Mesenchymal stem cell (in vitro differentiated cells and primary cell): Measurements from ENCODE around the gene PPP1R3G.

Experiments
- DNase-seq: peaks from one replicate; pipeline ENCODE4 v3.0.0-alpha.2; 2013
- H2AFZ ChIP-seq: one replicate; pipeline ENCODE4 v1.6.1; 2013; ENCODE audit warnings: low read depth, mild to moderate bottlenecking, control low read depth, inconsistent platforms, low read length, moderate library complexity
- H2AK5ac ChIP-seq: 2 replicates; pipeline ENCODE4 v1.6.1; 2013; ENCODE audit warnings: low read length, moderate library complexity, mild to moderate bottlenecking, inconsistent platforms; ENCODE audit not compliant: severe bottlenecking
- H2BK120ac ChIP-seq: one replicate; pipeline ENCODE4 v1.6.1; 2013; ENCODE audit warnings: low read depth, mild to moderate bottlenecking, inconsistent platforms, low read length, moderate library complexity
- H2BK12ac ChIP-seq, 2 experiments: one replicate each; pipeline ENCODE4 v1.6.1; 2013; ENCODE audit warnings: inconsistent platforms in 2 of 2, low read length in 2 of 2, mild to moderate bottlenecking in 2 of 2, moderate library complexity in 2 of 2, control low read depth in 1 of 2
- H2BK15ac ChIP-seq: one replicate; pipeline ENCODE4 v1.6.1; 2013; ENCODE audit warnings: mild to moderate bottlenecking, low read depth, inconsistent platforms; ENCODE audit not compliant: poor library complexity, severe bottlenecking
- H2BK5ac ChIP-seq: 2 replicates; pipeline ENCODE4 v1.6.1; 2013; ENCODE audit warnings: low read depth, mild to moderate bottlenecking, low read length, control low read depth, inconsistent platforms; ENCODE audit not compliant: poor library complexity, severe bottlenecking
- H3K14ac ChIP-seq, 2 experiments: one replicate each; pipeline ENCODE4 v1.6.1; 2013; ENCODE audit warnings: inconsistent platforms in 2 of 2, low read length in 2 of 2, control low read depth in 1 of 2, mild to moderate bottlenecking in 1 of 2, moderate library complexity in 1 of 2
- H3K18ac ChIP-seq, 2 experiments: one replicate each; pipeline ENCODE4 v1.6.1; 2013; ENCODE audit warnings: inconsistent platforms in 2 of 2, low read length in 2 of 2, control low read depth in 1 of 2, low read depth in 1 of 2, mild to moderate bottlenecking in 1 of 2
- H3K23ac ChIP-seq, 2 experiments: one replicate each; pipeline ENCODE4 v1.6.1; 2013; ENCODE audit warnings: inconsistent platforms in 2 of 2, low read length in 2 of 2, mild to moderate bottlenecking in 2 of 2, moderate library complexity in 2 of 2, control low read depth in 1 of 2
- H3K27ac ChIP-seq: 2 replicates; pipeline ENCODE4 v1.5.1; 2013; ENCODE audit warnings: mild to moderate bottlenecking, moderate library complexity, low read length, control low read depth, inconsistent platforms; ENCODE audit not compliant: poor library complexity, severe bottlenecking
- H3K27me3 ChIP-seq, 2 experiments: 2 replicates each; pipeline versions ENCODE4 v1.6.1 to v1.7.0; 2013; ENCODE audit warnings: low read length in 2 of 2, mild to moderate bottlenecking in 2 of 2, moderate library complexity in 2 of 2, control low read depth in 1 of 2, inconsistent platforms in 1 of 2; ENCODE audit not compliant: control insufficient read depth in 1 of 2, insufficient read depth in 1 of 2
- H3K36me3 ChIP-seq, 2 experiments: 2 replicates each; pipeline versions ENCODE4 v1.6.1 to v1.7.0; 2013; ENCODE audit warnings: low read length in 2 of 2, control low read depth in 1 of 2, inconsistent platforms in 1 of 2, low read depth in 1 of 2, mild to moderate bottlenecking in 1 of 2; ENCODE audit not compliant: insufficient read depth in 2 of 2, control insufficient read depth in 1 of 2
- H3K4ac ChIP-seq, 2 experiments: one replicate each; pipeline ENCODE4 v1.6.1; 2013; ENCODE audit warnings: inconsistent platforms in 2 of 2, low read length in 2 of 2, mild to moderate bottlenecking in 2 of 2, moderate library complexity in 2 of 2, control low read depth in 1 of 2, low read depth in 1 of 2
- H3K4me1 ChIP-seq: 2 replicates; pipeline ENCODE4 v1.6.1; 2013; ENCODE audit warnings: low read depth, low read length, control low read depth; ENCODE audit not compliant: control insufficient read depth, insufficient read depth
- H3K4me2 ChIP-seq: 2 replicates; pipeline ENCODE4 v1.6.1; 2013; ENCODE audit warnings: low read length, mild to moderate bottlenecking, inconsistent platforms; ENCODE audit not compliant: poor library complexity, severe bottlenecking
- H3K4me3 ChIP-seq, 2 experiments: 2 replicates each; pipeline versions ENCODE4 v1.5.1 to v1.7.0; 2013; ENCODE audit warnings: low read length in 2 of 2, mild to moderate bottlenecking in 2 of 2, control low read depth in 1 of 2, low read depth in 1 of 2; ENCODE audit not compliant: insufficient read depth in 1 of 2
- H3K79me1 ChIP-seq: replicated peaks from 2 replicates; pipeline ENCODE4 v1.6.1; 2013; ENCODE audit warnings: mild to moderate bottlenecking, control low read depth, low read length, inconsistent platforms; ENCODE audit not compliant: poor library complexity, severe bottlenecking
- H3K9ac ChIP-seq: 2 replicates; pipeline ENCODE4 v1.7.0; 2013; ENCODE audit warnings: mild to moderate bottlenecking, low read length, moderate library complexity
- H3K9me3 ChIP-seq: 2 replicates; pipeline ENCODE4 v1.7.0; 2013; ENCODE audit warnings: mild to moderate bottlenecking, low read length; ENCODE audit not compliant: control insufficient read depth
- H4K8ac ChIP-seq: one replicate; pipeline ENCODE4 v1.6.1; 2013; ENCODE audit warnings: inconsistent platforms, mild to moderate bottlenecking, low read length, moderate library complexity
- H4K91ac ChIP-seq: one replicate; pipeline ENCODE4 v1.6.1; 2013; ENCODE audit warnings: mild to moderate bottlenecking, low read length, inconsistent platforms
- WGBS: methylation state at CpG from one replicate; pipeline ENCODE4 v1.1.7; 2013; ENCODE audit warnings: mixed read lengths; 5-methylcytosine and 5-hydroxymethylcytosine counted together

PPP1R3G gene

DNA sequence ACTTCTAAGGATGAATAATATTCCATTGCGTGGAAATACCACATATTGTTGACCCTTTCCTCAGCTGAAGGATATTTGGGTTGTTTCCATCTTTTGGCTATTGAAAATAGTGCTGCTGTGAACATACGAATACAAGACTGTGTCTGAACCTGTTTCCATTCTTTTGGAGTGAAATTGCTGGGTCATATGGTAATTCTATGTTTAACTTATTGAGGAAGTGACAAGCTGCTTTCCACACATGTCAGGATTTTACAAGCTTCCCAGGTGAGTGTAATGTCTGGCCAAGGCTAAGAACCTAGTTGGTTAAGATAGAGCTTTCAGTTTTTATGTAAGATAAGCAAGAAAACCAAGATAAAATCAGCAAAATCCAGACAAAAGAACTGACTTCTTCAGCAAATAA, 48.8 kb downstream of the PPP1R3G start:
- no peak overlapping the region for H3K4ac ChIP-seq
- H3K9me3 ChIP-seq = no peaks in the 10 kb centered on the region
- no peak overlapping the region for H4K91ac ChIP-seq
- H3K79me1 ChIP-seq = peaks cover 4% of the 10 kb centered on the region
- H4K8ac ChIP-seq = no peak overlapping the region
- H3K27ac ChIP-seq = no peak overlapping the region
- no peak for DNase-seq
- WGBS = 96% methylated on average over 2 of the region's 2 CpGs
- H3K18ac ChIP-seq = no peak overlapping the region
- H3K4me1 ChIP-seq = peaks cover 4% of the 10 kb centered on the region
- H2BK5ac ChIP-seq = no peak overlapping the region
- no peak overlapping the region for H2BK120ac ChIP-seq
- H3K4me2 ChIP-seq = no peak overlapping the region
- peak overlapping the region in 1 of 2 experiments; percentile 30 for H2BK12ac ChIP-seq
- H3K4me3 ChIP-seq = no peak overlapping the region
- no peak overlapping the region for H2AFZ ChIP-seq
- H2AK5ac ChIP-seq = no peak overlapping the region
- H3K14ac ChIP-seq = no peak overlapping the region
- H2BK15ac ChIP-seq = no peak overlapping the region
- H3K23ac ChIP-seq = no peak overlapping the region
- H3K27me3 ChIP-seq = no peaks in the 10 kb centered on the region
- H3K36me3 ChIP-seq = peaks cover 0 to 1% of the 10 kb centered on the region in 2 experiments
- no peak overlapping the region for H3K9ac ChIP-seq

GRCh38 chr6:5135788-5136376, 50.7 kb downstream of the PPP1R3G start:
- Histone ChIP-seq H3K4me1 (peaks cover 9% of the 10 kb centered on the region), H3K14ac (no peak overlapping the region), H3K23ac (no peak overlapping the region), H2BK12ac (no peak overlapping the region), H3K18ac (no peak overlapping the region), H2AK5ac (no peak overlapping the region), H2BK15ac (no peak overlapping the region), H2BK5ac (no peak overlapping the region), H3K4ac (no peak overlapping the region), H3K4me3 (no peak overlapping the region), H3K27me3 (no peaks in the 10 kb centered on the region), H3K27ac (no peak overlapping the region), H2BK120ac (no peak overlapping the region), H4K91ac (no peak overlapping the region), H3K9me3 (no peaks in the 10 kb centered on the region), H3K4me2 (no peak overlapping the region), H2AFZ (no peak overlapping the region), H3K9ac (no peak overlapping the region), H3K79me1 (peaks cover 3% of the 10 kb centered on the region), H3K36me3 (no peaks in the 10 kb centered on the region), H4K8ac (no peak overlapping the region)
- DNase-seq = peak; percentile 40
- 65% methylated on average over 9 of the region's 9 CpGs for WGBS

GRCh38 chr6:5136851-5137250, 51.7 kb downstream of the PPP1R3G start:
- Histone ChIP-seq H3K14ac (no peak overlapping the region), H3K27ac (no peak overlapping the region), H3K4me3 (no peak overlapping the region), H3K36me3 (no peaks in the 10 kb centered on the region), H3K9ac (no peak overlapping the region), H4K8ac (no peak overlapping the region), H2AFZ (no peak overlapping the region), H3K4me1 (peaks cover 9% of the 10 kb centered on the region), H3K23ac (no peak overlapping the region), H2AK5ac (no peak overlapping the region), H3K27me3 (no peaks in the 10 kb centered on the region), H3K18ac (no peak overlapping the region), H3K9me3 (no peaks in the 10 kb centered on the region), H2BK12ac (no peak overlapping the region), H4K91ac (no peak overlapping the region), H2BK5ac (no peak overlapping the region), H2BK15ac (no peak overlapping the region), H3K4ac (no peak overlapping the region), H2BK120ac (no peak overlapping the region), H3K4me2 (no peak overlapping the region), H3K79me1 (peaks cover 3% of the 10 kb centered on the region)
- WGBS = 98% methylated on average over 7 of the region's 8 CpGs
- no peak for DNase-seq
